T-helper 2 cell treated with Interferon-gamma antibody and Interleukin-4, amounts not matched to agents 100 ng/mL and 5 ng/mL, for 36 hours (primary cell): ENCODE data around the gene CYP19A1. TPM values are rescaled to one million over a fixed set of nuclear protein-coding genes. Genes with fewer than 3 reads are reported as not detected.

Source experiments
- intact Hi-C: fragments of 100-400 bp; cut with micrococcal nuclease; formaldehyde crosslinking; loops from one replicate; pipeline ENCODE4 v1.15.1; 2023
- total RNA-seq: library from RNA; stranded (reverse); gene quantifications from 2 replicates; pipeline ENCODE4 v1.2.3, GENCODE V29; 2022

The CYP19A1 gene
- total RNA-seq, 1 donor from 2014 or later, result 0.75 TPM

- intact Hi-C loops, result no loop called here
These were observed 39.0 kb downstream of the CYP19A1 start for GRCh38 chr15:51299187-51300015.

- intact Hi-C loops, result no loop called here
These were observed 39.8 kb downstream of the CYP19A1 start for GRCh38 chr15:51298620-51299019.

GRCh38 chr15:51290720-51291119, 47.7 kb downstream of the CYP19A1 start:
- intact Hi-C loops, result no loop called here

GRCh38 chr15:51289290-51289689, 49.1 kb downstream of the CYP19A1 start:
- intact Hi-C loops, result no loop called here

GRCh38 chr15:51288143-51289065, 50.0 kb downstream of the CYP19A1 start:
- intact Hi-C loops, result no loop called here

GRCh38 chr15:51286816-51287215, 51.6 kb downstream of the CYP19A1 start:
- intact Hi-C loops, result no loop called here

- intact Hi-C loops, result no loop called here
These were observed 53.0 kb downstream of the CYP19A1 start for GRCh38 chr15:51285399-51285798.

- intact Hi-C loops, result loop anchor here (5.0 kb wide), 2 partner anchors 53 to 97 kb away; no protein-coding TSS in a partner anchor
These were observed 53.5 kb downstream of the CYP19A1 start for GRCh38 chr15:51284871-51285270.

- intact Hi-C loops, result loop anchor here (1.0 to 5.0 kb wide), 3 partner anchors 51 to 120 kb away; no protein-coding TSS in a partner anchor
These were observed 55.4 kb downstream of the CYP19A1 start for GRCh38 chr15:51283026-51283425.

- intact Hi-C loops, result loop anchor here (5.0 kb wide), 2 partner anchors 50 to 100 kb away; no protein-coding TSS in a partner anchor
These were observed 56.2 kb downstream of the CYP19A1 start for GRCh38 chr15:51282241-51282640.

GRCh38 chr15:51281368-51281967, 56.9 kb downstream of the CYP19A1 start:
- intact Hi-C loops, result loop anchor here (5.0 kb wide), 2 partner anchors 49 to 101 kb away; no protein-coding TSS in a partner anchor

GRCh38 chr15:51280838-51281237, 57.6 kb downstream of the CYP19A1 start:
- intact Hi-C loops, result loop anchor here (5.0 kb wide), 2 partner anchors 49 to 101 kb away; no protein-coding TSS in a partner anchor

- intact Hi-C loops, result no loop called here
These were observed 59.0 kb downstream of the CYP19A1 start for GRCh38 chr15:51279391-51279790.

GRCh38 chr15:51277101-51277500, 61.3 kb downstream of the CYP19A1 start:
- intact Hi-C loops, result no loop called here

- intact Hi-C loops, result no loop called here
These were observed 63.4 kb downstream of the CYP19A1 start for GRCh38 chr15:51274956-51275355.

GRCh38 chr15:51270706-51271105, 67.7 kb downstream of the CYP19A1 start:
- intact Hi-C loops, result no loop called here

- intact Hi-C loops, result no loop called here
These were observed 68.9 kb downstream of the CYP19A1 start for GRCh38 chr15:51269496-51269895.

- intact Hi-C loops, result no loop called here
These were observed 70.7 kb downstream of the CYP19A1 start for GRCh38 chr15:51267703-51268083.

GRCh38 chr15:51267051-51267702, 71.2 kb downstream of the CYP19A1 start:
- intact Hi-C loops, result no loop called here

- intact Hi-C loops, result no loop called here
These were observed 71.7 kb downstream of the CYP19A1 start for GRCh38 chr15:51266656-51267050.

GRCh38 chr15:51265037-51265555, 73.3 kb downstream of the CYP19A1 start:
- intact Hi-C loops, result no loop called here
